GM12864 (cell line): ENCODE results near the gene GABRB1.

Experiments used
- DNase-seq: peaks from one replicate; pipeline ENCODE4 v3.0.0-alpha.2; 2011; ENCODE audit warnings: low read depth
- H3K4me3 ChIP-seq: 2 replicates; pipeline ENCODE4 v1.5.1; 2011; ENCODE audit warnings: mild to moderate bottlenecking, low read depth, low read length, control low read depth
- CTCF ChIP-seq: IDR thresholded peaks from 2 replicates; pipeline ENCODE4 v1.5.1; 2011; ENCODE audit warnings: low read depth, mild to moderate bottlenecking, moderate library complexity, low read length, control low read depth, inconsistent platforms; ENCODE audit errors: missing control alignments

The GABRB1 gene

GRCh38 chr4:47045261-47045660 is 13.9 kb downstream of the GABRB1 start:
- H3K4me3 ChIP-seq = no peak overlapping the region
- TF ChIP-seq CTCF = no peak
- no peak for DNase-seq

- no peak for TF ChIP-seq CTCF
- no peak for DNase-seq
- no peak overlapping the region for H3K4me3 ChIP-seq
These were observed 18.0 kb downstream of the GABRB1 start for GRCh38 chr4:47049347-47049746.

GRCh38 chr4:47050761-47051725 is 19.7 kb downstream of the GABRB1 start:
- no peak overlapping the region for H3K4me3 ChIP-seq
- no peak for TF ChIP-seq CTCF
- DNase-seq = no peak

- DNase-seq = no peak
- no peak overlapping the region for H3K4me3 ChIP-seq
- no peak for TF ChIP-seq CTCF
These were observed 22.1 kb downstream of the GABRB1 start for GRCh38 chr4:47053485-47053884.

- no peak overlapping the region for H3K4me3 ChIP-seq
- no peak for TF ChIP-seq CTCF
- no peak for DNase-seq
These were observed 22.8 kb downstream of the GABRB1 start for GRCh38 chr4:47054130-47054529.

- no peak for TF ChIP-seq CTCF
- no peak overlapping the region for H3K4me3 ChIP-seq
- DNase-seq = no peak
These were observed 26.6 kb downstream of the GABRB1 start for GRCh38 chr4:47057991-47058390.

GRCh38 chr4:47060561-47060960 is 29.2 kb downstream of the GABRB1 start:
- H3K4me3 ChIP-seq = no peak overlapping the region
- DNase-seq = no peak
- TF ChIP-seq CTCF = no peak
